GM21723 (cell line): Measurements from ENCODE around the gene S100A7.
"Not testable (repeated sequence)": the region's sequence is repeated elsewhere in the genome, so short reads cannot be mapped to it uniquely, and the experiment has no call there.

ENCODE experiments used
- ATAC-seq: cut with Tn5 transposase; IDR thresholded peaks from one replicate; pipeline ENCODE4 v1.9.1; 2021; ENCODE audit warnings: mild to moderate bottlenecking, moderate library complexity; ENCODE audit not compliant: unreplicated experiment

Gene S100A7

DNA sequence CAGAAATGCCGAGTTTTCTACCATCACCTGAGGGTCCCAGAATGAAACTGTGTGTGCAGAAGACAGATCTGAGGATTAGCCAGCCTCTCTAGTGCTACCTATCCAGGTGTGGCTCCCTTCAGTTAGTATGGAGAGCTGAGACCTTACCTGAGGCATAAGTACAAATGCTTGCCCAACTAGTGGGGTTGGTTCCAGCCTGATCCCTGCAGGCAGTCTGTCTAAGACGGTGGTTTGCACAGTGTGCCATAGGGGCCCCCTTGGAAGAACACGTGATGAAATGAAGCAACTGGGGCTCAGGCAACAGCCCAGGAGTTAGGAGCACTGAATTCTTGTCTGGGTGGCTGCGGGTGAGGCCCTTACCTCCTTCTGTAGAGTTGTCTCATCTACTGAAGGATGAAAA, 28.5 kb downstream of the S100A7 start:
- ATAC-seq = no peak

DNA sequence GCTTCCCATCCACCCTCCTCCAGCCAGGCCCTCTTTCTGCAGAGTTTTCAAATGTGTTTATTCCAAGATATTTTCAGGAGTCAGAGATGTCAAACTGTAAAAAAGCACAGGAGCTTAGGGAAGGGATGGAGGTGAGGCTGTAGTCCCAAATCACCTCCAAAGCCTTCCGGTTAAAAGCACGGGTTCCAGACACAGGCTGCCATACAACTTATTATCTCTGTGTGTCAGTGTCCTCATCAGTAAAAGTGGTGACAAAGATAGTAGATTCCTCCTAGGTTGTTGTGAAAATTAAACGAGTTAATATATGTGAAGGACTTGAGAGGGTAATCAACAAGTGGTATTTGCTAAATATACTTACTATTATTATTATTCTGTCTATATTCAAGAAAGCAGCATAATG, 29.0 kb downstream of the S100A7 start:
- no peak for ATAC-seq

DNA sequence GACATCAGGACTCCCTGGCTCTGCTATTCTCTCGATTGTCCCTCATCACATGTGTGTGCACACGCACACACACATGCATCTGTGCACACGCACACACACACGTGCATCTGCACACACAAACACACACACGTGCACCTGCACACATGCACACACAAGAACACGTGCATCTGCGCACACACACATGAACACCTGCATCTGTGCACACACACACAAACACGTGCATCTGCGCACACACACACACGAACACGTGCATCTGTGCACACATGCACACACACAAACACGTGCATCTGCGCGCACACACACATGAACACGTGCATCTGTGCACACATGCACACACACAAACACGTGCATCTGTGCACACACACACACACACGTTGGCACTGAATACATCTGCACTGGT, 29.4 kb downstream of the S100A7 start:
- ATAC-seq = no peak

DNA sequence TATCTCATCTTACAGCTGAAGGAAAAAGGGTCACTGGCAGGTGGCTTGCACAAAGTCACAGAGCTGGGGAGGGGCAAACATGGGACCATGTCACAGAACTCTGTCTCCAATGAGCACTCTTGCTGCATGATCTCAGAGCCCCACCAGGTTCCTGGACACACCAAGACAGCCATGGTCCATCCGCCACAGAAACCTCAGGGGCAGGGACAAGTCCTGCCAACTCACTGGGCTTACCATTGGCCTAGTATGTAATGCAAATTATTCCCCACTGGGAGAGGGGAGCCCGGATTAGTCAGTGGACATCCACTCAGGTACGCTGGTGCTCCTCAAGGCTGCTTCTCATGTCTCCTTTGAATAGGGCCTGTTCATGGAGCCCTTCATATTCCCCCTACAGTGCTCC, 29.9 kb downstream of the S100A7 start:
- no peak for ATAC-seq

DNA sequence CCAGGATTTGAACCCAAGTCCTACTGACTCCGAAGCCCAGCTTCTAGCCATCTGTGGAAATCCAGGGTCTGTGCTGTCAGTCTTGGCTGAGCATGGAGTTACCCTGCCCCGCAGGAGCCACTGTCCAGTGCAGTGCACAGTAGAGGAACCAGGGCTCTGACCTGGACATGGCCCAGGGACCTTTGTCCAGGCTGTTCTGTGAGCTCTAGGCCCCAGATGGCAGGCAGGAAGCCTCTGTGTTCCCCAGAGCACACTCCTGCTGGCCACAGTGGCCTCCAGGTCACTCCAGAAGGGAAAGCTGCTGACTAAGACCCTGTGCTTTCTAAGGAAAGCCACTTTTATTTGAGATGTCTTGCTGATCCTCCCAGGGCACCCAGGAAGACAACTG, 30.3 kb downstream of the S100A7 start:
- ATAC-seq = no peak

DNA sequence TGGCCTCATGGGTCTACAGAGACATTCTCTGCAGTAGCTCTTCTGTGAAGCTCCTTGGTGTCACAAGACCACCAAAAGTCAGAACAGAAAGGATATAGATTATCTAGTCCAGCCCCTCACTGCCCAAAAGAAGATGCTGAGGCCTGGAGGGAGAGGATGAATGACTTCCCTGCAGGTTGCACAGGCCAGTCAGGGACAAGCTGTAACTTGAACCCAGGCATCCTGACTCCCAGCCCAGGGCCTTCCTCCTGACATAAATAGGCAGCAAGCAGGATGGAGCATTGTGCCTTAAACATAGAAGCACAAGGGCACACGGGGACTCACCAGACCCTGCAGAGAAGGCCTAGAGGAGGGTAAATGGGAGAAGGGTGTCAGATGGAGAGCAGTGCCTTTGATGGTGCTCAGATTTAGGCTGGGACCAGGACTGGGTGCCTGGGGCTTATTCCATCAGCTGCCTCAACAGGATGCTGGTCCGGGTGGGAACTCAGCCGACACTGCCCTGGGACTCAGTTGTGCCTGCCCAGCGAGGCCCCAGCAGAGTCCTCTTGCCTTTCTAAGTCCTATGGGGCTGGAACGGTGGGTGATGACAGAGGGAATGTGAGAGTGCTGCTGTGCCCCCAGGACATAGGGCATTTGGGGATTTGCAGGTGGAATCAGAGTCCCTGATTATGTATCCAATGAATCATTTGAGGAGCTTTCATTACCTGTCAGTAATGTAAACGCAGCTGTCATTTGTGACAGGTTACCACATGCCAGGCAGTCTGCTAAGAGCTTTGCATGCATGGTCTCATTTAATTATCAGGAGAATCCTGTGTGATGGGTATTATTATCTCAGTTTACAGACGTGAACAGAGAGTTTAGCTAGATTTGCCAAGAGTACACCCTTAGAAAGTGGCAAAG, 30.9 kb downstream of the S100A7 start:
- no peak for ATAC-seq

DNA sequence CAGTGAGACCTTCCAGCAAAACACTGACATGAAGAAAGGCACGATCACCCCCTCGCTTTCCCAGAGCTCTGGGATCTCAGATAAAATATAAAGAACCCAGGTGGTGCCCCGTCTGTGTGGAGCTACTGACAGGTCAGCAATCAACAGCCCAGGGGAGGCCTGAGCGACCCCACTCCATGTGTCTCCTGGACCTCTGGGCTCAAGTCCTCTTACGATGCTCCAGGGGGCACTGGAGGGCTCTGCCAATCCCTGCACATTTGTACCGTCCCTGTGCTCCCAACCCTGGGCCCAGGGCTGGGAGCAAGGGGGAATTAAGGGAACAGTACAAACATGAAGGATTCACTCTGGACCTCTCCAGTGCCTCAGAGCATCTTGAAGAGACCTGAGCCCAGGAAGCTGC, 31.7 kb downstream of the S100A7 start:
- no peak for ATAC-seq

DNA sequence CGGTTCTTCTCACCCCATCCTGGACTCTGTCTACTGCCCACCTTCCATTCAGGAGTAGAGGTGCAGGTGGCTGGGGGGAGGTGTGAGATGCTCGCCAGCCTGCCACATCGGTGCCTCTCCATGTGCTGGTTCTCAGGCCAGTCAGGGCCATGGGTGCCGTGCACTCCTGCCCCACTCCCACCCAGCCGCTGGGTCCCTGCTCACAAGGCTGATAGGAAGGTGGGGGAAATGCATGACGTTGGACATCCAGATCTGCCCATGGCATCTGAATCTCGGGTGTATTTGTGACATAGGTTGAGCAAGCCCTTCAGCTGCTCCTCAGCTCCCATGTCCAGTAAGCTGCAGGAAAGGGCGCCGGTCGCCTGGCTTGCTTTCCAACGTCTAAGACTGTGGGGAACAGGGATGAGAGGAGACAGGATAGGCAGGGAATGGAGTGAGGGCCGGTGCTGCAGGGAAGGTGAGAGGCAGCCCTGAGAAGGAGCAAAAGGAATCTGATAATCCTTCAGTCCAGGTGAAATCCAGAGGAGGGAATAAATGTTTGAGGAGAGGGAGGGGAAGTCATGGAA, 32.3 kb downstream of the S100A7 start:
- no peak for ATAC-seq

DNA sequence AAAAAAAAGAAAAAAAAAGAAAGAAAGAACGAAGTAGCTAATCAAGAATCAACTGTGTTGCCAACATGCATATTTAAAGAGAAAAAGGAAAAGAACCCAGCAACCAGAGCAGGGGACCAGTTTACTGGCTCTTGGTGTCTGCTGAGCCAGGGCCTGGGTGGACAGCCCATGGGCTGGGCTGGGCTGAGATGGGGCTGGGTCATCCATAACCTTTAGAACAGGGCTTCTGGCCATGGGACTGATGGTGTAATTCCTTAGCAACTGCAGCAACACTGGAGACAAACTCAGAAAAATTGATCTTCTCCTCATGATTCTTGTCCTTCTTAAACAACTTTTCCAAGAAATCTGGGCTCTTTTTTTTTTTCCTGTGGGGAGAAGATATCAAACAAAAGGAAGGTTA, 33.6 kb downstream of the S100A7 start:
- ATAC-seq = no peak

DNA sequence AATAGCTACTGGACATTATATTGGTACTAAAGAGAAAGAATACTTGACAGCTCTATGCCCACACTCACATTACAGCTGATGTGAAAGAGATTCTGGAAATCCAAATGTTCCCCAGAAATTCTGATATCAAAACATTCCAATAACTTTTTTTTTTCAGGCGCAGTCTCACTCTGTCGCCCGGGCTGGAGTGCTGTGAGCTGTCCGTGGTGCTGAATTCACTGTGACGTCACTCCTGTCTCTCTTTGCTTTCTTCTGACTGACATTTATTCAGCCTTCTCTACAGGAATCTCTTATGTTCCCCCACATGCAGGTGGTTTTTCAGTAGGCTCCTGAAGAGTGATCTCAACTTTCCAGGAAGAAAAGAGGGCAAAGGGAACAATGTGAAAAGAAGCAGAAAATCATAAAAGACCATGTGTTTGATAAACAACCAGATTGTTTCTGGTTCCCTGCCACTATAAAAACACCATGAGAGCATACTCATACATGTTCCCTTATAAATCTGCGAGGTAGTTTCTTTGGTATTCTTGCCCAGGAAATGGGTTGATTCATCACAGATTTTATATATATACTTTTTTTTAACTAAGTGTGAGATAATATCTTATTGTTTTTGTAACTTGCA, 37.9 kb downstream of the S100A7 start:
- no peak for ATAC-seq

DNA sequence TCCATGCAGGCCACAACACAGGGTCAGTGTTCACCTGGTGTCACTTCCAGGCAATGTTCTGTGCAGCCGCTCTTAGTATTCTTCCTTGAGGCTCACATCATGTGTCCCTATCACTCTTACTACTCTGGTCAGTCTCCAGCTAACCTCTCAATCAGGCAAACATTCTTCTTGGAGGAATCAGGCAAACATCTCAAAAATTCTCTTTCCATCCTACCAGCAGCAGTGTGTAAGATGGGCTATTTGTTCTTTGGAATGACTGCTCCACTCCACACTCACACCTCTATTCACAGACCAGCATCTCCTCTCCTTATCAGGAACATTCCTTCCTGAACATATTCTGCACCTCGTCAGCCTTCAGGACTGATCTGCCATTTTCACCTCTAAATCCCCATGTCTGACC, 40.1 kb downstream of the S100A7 start:
- ATAC-seq = no peak

DNA sequence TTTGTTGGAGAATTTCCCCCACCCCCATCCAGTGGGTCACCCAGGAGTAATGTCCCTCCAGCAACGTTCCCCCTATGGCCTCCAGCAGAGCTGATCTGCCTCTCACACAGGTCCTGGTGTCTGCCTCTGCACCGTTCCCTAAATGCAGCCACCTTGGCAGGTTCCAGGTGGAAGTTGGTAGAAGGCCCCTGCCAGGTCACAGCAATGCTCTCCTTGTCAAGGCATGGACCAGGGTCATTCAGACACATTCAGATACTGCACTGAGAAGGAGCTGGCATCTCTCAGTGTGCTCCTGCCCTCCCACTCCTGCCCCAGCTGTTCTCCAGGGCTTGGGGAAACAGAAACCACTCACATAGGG, 41.0 kb downstream of the S100A7 start:
- not testable (repeated sequence) for ATAC-seq

DNA sequence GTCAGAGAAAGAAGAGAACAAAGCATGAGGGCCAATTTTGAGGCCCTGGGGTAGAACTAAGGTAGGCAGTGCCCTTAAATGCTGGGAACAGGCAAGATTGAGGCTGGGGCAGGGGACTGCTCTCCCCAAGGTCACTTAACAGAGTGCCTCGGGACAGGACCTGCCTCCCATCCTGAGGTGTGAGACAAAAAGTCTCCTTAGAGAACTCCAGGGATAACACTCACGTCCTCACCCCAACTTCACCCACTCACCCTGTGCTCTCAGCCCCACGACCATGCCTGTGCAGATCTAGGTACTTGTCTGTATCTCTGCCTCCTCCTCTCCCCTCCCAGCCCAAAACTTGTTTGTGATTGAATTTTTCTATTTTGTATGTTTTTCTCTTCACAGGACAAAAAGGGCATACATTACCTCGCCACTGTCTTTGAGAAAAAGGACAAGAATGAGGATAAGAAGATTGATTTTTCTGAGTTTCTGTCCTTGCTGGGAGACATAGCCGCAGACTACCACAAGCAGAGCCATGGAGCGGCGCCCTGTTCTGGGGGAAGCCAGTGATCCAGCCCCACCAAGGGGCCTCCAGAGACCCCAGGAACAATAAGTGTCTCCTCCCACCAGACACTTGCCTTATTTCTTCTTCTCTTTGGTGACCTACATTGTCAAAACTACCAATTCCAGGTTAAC, 41.6 kb downstream of the S100A7 start:
- not testable (repeated sequence) for ATAC-seq

DNA sequence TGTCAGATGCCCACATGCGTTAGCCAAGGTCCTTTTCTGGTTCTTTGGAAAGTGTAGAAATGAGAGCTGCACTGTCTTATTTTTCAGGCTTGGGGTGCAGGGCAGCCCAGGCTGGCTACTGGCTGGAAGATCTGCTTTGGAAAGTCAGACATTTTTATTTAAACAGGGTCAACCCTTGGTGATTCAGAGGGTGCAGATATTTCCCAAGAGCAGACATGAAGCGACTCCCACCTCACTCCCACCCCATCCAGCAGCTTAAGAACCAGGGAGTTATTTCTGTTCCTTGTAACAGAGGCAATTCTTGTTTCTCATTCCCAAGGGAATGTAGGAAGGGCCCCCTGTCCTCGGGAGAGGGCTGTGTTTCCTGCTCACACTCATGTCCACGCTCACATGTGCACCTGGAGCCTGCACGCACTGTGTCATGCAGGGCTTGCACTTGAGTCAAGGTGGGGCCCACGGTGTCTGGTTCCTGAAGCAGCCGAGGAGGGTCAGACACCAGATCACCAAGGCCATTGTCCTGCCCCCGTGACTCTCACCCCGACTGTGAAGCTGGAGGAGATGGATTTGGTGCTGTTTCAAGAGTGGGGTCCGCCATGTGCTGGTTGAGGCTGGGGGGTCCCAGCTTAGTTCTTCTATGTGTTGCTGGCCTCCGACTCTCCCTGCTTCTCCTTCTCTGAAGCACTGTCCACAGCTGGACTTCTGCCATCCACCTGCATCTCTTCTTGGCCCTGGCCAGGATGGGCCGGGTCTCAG, 43.1 kb downstream of the S100A7 start:
- ATAC-seq = no peak

DNA sequence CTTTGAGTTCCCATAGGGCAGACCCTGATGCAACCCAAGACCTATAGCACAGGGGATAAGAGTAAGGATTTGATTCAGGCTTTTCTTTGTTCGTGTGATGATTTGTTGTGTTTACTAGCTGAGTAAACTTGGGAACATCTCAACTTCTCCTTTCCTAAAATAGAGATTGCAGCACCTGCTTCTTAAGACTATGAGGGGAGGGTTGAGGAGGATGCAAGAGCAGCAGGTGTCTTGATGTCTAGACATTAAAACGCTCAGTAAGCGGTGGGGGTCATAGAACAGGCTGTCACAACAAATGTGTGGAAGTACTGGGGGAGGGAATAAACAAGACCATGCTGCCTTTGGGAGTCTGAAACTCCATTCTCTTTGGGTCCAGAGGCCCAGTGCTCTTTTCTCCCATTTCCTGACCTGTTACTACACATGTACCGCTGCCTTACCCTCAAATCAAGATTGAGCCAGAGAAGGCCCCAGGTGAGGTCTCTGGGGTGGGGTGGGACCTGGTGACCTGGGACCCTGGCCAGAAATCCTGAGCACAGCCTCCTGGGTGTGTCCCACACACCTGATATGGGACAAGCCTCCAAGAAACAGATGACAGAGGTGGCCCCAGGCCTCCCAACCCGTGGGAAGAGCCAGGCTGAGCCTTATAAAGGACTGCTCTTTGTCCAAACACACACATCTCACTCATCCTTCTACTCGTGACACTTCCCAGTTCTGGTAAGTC, 44.4 kb downstream of the S100A7 start, which contains the start of gene S100A7A:
Gene S100A7A (plus strand): TSS at position 671 of the 721 bp plus-strand sequence. CDS start 1,563 bp downstream, outside the sequence.
- no peak for ATAC-seq

DNA sequence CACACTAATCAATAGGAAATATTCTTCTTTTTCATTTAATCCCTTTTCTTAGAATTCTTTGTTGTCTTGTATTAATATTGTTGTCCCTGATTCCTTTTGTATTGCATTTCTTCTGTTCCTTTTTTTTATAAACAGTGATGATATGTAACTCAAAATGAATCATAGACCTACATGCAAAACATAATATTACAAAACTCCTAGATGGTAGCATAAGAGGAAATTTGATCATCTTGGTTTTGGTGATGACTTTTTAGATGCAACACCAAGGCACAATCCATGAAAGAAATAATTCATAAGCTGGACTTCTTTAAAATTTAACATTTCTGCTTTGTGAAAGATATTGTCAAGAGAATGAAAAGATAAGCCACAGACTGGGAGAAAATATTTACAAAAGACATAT, 46.5 kb downstream of the S100A7 start:
- ATAC-seq = not testable (repeated sequence)
